ENCODE data around the gene MX1. TPM values are rescaled to one million over a fixed set of nuclear protein-coding genes. Genes with fewer than 3 reads are reported as not detected.

The MX1 gene
- polyA plus RNA-seq, 1 donor from 2014 or later, result 0.07 TPM

DNA sequence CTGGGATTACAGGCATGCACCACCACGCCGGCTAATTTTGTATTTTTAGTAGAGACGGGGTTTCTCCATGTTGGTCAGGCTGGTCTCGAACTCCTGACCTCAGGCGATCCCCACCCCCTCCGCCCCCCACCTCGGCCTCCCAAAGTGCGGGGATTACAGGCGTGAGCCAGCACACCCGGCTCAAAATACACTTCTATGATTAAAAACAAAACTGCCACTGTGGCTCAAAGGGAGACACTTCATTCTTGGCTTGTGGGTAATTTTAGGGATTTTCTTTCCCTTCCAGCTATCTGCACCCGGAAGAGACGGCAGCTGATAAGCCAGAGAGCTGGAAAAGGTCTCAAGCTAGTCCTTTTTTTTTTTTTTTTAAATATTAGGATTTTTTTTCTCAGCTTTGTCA, 57.4 kb downstream of the MX1 start:
- Histone ChIP-seq H3K9ac (ENCODE audit: low read length) (no peak overlapping the region), H3K27me3 (ENCODE audit: insufficient read depth, low read depth, low read length) (no peaks in the 10 kb centered on the region), H3K9me3 (ENCODE audit: low read length) (no peaks in the 10 kb centered on the region), H3K36me3 (ENCODE audit: insufficient read depth, low read length) (no peaks in the 10 kb centered on the region), H4K20me1 (ENCODE audit: insufficient read depth) (no peaks in the 10 kb centered on the region), H3K9me2 (ENCODE audit: insufficient read depth, low read length) (no peaks in the 10 kb centered on the region), H3F3A (ENCODE audit: insufficient read depth, low read length, poor library complexity, severe bottlenecking) (no peaks in the 10 kb centered on the region), H3K27ac (ENCODE audit: low read length) (no peak overlapping the region), H2AFZ (ENCODE audit: low read depth, low read length) (no peak overlapping the region), H3K4me2 (ENCODE audit: low read length) (no peak overlapping the region), H3K79me2 (replicated peaks; ENCODE audit: insufficient read depth, low read length) (no peaks in the 10 kb centered on the region), H3K4me3 (ENCODE audit: low read length) (no peak overlapping the region)
- no peak for TF ChIP-seq RAD21 (conservative IDR thresholded peaks at IDR 0.05)
- TF ChIP-seq TAF1 (IDR thresholded peaks at IDR 0.05; ENCODE audit: low read depth), result no peak
- TF ChIP-seq MXI1 (conservative IDR thresholded peaks at IDR 0.05; ENCODE audit: poor library complexity, severe bottlenecking), result no peak

GRCh38 chr21:41483973-41484372, 57.9 kb downstream of the MX1 start:
- Histone ChIP-seq H3K9ac (ENCODE audit: low read length) (no peak overlapping the region), H3K27ac (ENCODE audit: low read length) (no peak overlapping the region), H2AFZ (ENCODE audit: low read depth, low read length) (no peak overlapping the region), H3K4me3 (ENCODE audit: low read length) (no peak overlapping the region), H4K20me1 (ENCODE audit: insufficient read depth) (no peaks in the 10 kb centered on the region), H3F3A (ENCODE audit: insufficient read depth, low read length, poor library complexity, severe bottlenecking) (no peaks in the 10 kb centered on the region), H3K9me3 (ENCODE audit: low read length) (no peaks in the 10 kb centered on the region), H3K4me2 (ENCODE audit: low read length) (no peak overlapping the region), H3K9me2 (ENCODE audit: insufficient read depth, low read length) (no peaks in the 10 kb centered on the region), H3K79me2 (replicated peaks; ENCODE audit: insufficient read depth, low read length) (no peaks in the 10 kb centered on the region), H3K36me3 (ENCODE audit: insufficient read depth, low read length) (no peaks in the 10 kb centered on the region), H3K27me3 (ENCODE audit: insufficient read depth, low read depth, low read length) (no peaks in the 10 kb centered on the region)
- TF ChIP-seq MXI1 (conservative IDR thresholded peaks at IDR 0.05; ENCODE audit: poor library complexity, severe bottlenecking) (no peak), SMC3 (conservative IDR thresholded peaks at IDR 0.05; ENCODE audit: poor library complexity) (no peak), POLR2AphosphoS5 (IDR thresholded peaks at IDR 0.05) (no peak), EZH2 (IDR thresholded peaks at IDR 0.05; ENCODE audit: borderline replicate concordance, insufficient read depth, low read length, poor library complexity, severe bottlenecking) (no peak), RAD21 (conservative IDR thresholded peaks at IDR 0.05) (no peak)
- TF ChIP-seq, protein P1, sequence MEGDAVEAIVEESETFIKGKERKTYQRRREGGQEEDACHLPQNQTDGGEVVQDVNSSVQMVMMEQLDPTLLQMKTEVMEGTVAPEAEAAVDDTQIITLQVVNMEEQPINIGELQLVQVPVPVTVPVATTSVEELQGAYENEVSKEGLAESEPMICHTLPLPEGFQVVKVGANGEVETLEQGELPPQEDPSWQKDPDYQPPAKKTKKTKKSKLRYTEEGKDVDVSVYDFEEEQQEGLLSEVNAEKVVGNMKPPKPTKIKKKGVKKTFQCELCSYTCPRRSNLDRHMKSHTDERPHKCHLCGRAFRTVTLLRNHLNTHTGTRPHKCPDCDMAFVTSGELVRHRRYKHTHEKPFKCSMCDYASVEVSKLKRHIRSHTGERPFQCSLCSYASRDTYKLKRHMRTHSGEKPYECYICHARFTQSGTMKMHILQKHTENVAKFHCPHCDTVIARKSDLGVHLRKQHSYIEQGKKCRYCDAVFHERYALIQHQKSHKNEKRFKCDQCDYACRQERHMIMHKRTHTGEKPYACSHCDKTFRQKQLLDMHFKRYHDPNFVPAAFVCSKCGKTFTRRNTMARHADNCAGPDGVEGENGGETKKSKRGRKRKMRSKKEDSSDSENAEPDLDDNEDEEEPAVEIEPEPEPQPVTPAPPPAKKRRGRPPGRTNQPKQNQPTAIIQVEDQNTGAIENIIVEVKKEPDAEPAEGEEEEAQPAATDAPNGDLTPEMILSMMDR (IDR thresholded peaks at IDR 0.05; ENCODE audit: poor library complexity, severe bottlenecking), result no peak

DNA sequence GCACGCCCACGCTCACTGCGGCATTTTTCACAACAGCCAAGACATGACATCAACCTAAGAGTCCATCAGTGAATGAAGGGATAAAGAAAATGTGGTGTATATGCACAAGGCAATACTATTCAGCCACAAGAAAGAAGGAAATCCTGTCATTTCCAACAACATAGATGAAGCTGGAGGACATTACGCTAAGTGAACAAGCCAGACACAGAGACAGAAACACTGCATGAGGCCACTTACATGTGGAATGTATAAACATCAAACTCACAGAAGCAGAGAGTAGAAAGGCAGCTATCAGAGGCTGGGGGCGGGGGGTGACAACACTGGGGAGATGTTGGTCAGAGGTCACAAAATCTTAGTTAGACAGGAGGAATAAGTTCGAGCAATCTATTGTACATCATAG, 61.0 kb downstream of the MX1 start:
- Histone ChIP-seq H2AFZ (ENCODE audit: low read depth, low read length) (no peak overlapping the region), H3F3A (ENCODE audit: insufficient read depth, low read length, poor library complexity, severe bottlenecking) (no peaks in the 10 kb centered on the region), H3K36me3 (ENCODE audit: insufficient read depth, low read length) (no peaks in the 10 kb centered on the region), H3K27ac (ENCODE audit: low read length) (no peak overlapping the region), H4K20me1 (ENCODE audit: insufficient read depth) (no peaks in the 10 kb centered on the region), H3K4me3 (ENCODE audit: low read length) (no peak overlapping the region), H3K9me3 (ENCODE audit: low read length) (no peaks in the 10 kb centered on the region), H3K9ac (ENCODE audit: low read length) (no peak overlapping the region), H3K79me2 (replicated peaks; ENCODE audit: insufficient read depth, low read length) (no peaks in the 10 kb centered on the region), H3K4me2 (ENCODE audit: low read length) (no peak overlapping the region), H3K9me2 (ENCODE audit: insufficient read depth, low read length) (no peaks in the 10 kb centered on the region), H3K27me3 (ENCODE audit: insufficient read depth, low read depth, low read length) (no peaks in the 10 kb centered on the region)
- peak; percentile 81 for TF ChIP-seq EP300 (conservative IDR thresholded peaks at IDR 0.05; ENCODE audit: poor library complexity, severe bottlenecking)
- TF ChIP-seq POLR2AphosphoS5 (IDR thresholded peaks at IDR 0.05), result peak; percentile 95
- no peak for TF ChIP-seq MXI1 (conservative IDR thresholded peaks at IDR 0.05; ENCODE audit: poor library complexity, severe bottlenecking)
- TF ChIP-seq, protein P2, sequence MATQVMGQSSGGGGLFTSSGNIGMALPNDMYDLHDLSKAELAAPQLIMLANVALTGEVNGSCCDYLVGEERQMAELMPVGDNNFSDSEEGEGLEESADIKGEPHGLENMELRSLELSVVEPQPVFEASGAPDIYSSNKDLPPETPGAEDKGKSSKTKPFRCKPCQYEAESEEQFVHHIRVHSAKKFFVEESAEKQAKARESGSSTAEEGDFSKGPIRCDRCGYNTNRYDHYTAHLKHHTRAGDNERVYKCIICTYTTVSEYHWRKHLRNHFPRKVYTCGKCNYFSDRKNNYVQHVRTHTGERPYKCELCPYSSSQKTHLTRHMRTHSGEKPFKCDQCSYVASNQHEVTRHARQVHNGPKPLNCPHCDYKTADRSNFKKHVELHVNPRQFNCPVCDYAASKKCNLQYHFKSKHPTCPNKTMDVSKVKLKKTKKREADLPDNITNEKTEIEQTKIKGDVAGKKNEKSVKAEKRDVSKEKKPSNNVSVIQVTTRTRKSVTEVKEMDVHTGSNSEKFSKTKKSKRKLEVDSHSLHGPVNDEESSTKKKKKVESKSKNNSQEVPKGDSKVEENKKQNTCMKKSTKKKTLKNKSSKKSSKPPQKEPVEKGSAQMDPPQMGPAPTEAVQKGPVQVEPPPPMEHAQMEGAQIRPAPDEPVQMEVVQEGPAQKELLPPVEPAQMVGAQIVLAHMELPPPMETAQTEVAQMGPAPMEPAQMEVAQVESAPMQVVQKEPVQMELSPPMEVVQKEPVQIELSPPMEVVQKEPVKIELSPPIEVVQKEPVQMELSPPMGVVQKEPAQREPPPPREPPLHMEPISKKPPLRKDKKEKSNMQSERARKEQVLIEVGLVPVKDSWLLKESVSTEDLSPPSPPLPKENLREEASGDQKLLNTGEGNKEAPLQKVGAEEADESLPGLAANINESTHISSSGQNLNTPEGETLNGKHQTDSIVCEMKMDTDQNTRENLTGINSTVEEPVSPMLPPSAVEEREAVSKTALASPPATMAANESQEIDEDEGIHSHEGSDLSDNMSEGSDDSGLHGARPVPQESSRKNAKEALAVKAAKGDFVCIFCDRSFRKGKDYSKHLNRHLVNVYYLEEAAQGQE (IDR thresholded peaks at IDR 0.05; ENCODE audit: borderline replicate concordance), result peak; percentile 2
